ENCODE measurements around the gene KCNK1.

The KCNK1 gene

DNA sequence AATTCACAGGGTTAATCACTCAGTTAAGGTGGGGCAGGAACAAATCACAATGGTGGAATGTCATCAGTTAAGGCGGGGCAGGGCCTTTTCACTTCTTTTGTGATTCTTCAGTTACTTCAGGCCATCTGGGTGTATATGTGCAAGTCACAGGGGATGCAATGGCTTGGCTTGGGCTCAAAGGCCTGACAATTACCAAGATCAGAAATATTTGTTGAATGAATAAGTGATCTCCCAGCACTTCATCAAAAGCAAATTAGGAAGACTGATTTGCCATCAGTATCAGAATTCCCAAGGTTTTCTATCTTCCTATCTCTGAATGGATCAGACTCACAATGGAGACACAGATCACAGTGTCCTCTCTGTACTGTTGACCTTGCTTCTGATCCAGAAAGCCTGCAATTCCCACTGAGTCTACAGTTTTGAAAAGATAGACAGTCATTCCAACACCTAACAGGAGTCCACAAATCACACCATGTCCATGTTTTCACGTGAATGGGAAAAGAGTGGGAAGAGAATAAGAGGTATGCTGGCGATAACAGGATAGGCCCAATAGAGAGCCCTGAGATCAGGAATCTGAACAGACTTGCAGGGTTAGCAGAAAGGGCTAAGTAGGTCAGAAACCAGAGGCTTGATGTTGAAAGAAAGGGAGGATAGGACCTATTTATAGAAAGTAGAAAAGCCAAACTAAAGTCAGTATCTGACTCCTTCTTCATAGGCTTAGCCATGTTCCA lies 75.3 kb downstream of the KCNK1 start:
- TF ChIP-seq, protein P1, sequence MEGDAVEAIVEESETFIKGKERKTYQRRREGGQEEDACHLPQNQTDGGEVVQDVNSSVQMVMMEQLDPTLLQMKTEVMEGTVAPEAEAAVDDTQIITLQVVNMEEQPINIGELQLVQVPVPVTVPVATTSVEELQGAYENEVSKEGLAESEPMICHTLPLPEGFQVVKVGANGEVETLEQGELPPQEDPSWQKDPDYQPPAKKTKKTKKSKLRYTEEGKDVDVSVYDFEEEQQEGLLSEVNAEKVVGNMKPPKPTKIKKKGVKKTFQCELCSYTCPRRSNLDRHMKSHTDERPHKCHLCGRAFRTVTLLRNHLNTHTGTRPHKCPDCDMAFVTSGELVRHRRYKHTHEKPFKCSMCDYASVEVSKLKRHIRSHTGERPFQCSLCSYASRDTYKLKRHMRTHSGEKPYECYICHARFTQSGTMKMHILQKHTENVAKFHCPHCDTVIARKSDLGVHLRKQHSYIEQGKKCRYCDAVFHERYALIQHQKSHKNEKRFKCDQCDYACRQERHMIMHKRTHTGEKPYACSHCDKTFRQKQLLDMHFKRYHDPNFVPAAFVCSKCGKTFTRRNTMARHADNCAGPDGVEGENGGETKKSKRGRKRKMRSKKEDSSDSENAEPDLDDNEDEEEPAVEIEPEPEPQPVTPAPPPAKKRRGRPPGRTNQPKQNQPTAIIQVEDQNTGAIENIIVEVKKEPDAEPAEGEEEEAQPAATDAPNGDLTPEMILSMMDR (IDR thresholded peaks at IDR 0.05; ENCODE audit: low read depth, low read length), result no peak
- no peak overlapping the region for H3K4me3 ChIP-seq (ENCODE audit: low read depth, low read length)

DNA sequence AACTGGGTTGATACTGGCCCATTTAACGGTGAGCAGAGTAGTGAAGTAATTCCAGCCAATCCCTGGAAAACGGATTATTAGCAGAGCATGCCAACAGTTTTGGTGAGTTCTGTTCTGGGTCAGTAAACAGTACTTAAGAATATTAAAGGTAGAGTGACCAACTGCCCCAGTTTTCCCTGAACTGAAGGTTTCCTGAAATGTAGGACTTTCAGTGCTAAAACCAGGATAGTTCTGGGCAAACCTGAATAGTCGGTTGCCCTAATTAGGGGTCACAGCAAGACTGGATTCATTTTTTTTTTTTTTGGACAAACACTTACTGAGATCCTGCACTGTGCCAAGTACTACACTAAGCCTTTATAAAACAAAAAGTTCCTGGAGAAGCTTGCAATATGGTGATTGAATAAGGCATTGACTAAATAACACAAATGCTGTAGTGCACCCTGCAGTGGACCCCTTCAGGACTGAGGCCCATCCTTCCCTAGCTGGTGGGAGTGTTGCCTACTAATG lies 75.9 kb downstream of the KCNK1 start:
- TF ChIP-seq, protein P1 (IDR thresholded peaks at IDR 0.05; ENCODE audit: low read depth, low read length), result no peak

DNA sequence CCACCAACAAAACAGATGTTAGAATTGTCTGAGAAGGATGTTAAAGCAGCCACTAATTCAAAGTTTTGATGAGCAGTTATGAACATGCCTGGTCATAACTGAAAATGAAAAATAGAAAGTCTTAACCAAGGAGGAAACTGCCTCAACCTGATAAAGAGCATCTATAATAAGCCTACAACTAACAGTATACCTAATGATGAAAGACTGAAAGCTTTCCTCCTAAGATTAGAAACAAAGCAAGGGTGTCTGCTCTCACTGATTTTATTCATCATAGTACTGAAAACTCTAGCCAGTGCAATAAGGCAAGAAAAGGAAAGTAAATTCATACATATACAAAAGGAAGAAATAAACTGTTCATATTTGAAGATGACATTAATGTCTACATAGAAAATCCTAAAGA lies 82.0 kb downstream of the KCNK1 start:
- H3K4me3 ChIP-seq (ENCODE audit: low read depth, low read length), result no peak overlapping the region
- TF ChIP-seq, protein P1 (IDR thresholded peaks at IDR 0.05; ENCODE audit: low read depth, low read length), result no peak

More for the DNA sequence above, 75.9 kb downstream of the KCNK1 start:
- no peak overlapping the region for H3K4me3 ChIP-seq (ENCODE audit: low read depth, low read length)

DNA sequence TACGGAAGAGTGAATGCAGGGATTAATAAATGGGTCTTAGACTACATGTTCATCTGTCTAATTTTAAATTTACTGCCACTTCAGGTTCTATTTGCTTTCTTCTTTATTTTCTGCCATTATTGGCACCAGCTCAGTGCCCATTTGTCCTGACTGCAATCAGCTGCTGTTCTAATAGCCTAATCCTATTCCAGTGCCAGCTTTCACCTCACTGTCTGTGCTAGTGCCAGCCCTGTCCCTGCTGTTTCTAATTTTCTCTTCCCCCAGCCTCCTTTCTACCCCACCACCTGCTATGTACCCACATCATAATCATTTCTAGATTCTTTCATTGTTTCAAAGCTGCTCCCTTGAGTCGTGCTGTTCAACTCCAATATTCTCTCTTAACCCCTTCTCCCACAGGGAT lies 86.4 kb downstream of the KCNK1 start:
- TF ChIP-seq, protein P1 (IDR thresholded peaks at IDR 0.05; ENCODE audit: low read depth, low read length), result no peak
- H3K4me3 ChIP-seq (ENCODE audit: low read depth, low read length), result no peak overlapping the region

DNA sequence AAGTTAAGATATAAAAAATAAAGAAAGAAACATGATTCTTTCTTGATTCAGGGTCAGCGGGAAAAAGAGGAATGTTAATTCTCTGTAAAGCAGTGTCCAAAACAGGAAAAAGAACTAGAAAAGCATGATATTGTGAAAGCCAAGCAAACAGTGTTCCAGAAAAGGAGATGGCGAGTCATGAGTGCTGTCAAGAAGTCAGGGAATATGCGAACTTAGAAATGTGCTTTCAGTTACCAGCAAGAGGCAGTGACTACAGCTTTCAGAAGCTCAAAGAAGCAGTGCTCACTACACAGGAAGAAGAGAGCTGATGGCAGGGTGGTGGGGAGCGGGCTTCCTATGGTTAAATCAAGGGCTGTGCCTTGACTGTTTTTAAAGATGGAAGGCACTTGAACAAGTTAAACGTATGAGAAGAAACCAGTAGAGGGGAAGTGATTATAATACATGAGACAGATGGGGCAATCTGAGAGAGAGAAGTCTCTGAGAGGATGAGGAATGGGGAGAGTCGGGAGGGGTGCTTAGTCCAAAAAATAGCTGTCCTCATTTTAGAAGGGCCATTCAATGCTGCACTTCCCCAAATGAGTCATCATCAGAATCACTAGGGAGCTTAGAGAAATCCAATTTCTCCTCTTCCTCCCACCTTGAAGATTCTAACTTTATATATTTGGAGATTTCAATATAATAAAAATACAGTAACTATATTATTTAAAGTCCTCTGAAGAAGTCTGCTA lies 90.4 kb downstream of the KCNK1 start:
- TF ChIP-seq, protein P1 (IDR thresholded peaks at IDR 0.05; ENCODE audit: low read depth, low read length), result no peak
- no peak overlapping the region for H3K4me3 ChIP-seq (ENCODE audit: low read depth, low read length)

DNA sequence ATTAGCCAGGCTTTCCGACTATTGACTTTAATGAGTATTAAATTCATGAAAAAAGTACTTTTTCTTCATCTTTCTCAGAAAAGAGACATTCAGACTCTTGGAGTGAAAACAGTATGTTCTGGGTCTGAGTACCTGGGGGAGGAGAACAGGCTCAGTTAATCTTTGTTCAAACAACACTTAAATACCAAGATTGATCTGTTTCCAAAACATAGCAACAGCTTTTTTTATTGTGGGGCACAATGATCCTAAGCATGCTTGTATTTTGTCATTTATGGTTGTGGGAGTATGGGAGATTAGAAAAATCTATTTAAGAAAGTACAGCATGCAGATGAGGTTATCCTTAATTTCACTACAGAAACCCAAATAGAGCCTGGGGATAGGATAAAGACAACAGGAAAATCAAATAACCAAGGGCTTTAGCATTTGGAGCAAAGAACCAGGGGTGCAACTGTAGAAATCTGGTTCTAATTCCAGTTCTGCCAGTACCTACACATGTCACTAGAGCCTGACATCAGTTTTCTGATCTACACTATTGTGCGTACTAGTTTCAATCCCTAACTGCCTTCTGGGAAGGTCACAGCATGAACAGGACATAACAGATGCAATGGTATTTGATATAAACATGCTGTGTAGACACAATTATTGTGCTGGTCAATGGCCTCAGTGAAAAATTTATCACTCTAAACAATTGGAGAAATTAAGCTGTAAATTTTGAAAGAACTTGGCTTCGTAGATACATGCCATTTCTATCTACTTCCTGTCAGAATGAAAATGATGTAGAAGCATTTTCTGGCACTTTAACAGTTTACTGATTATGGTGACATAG lies 91.2 kb downstream of the KCNK1 start:
- TF ChIP-seq, protein P1 (IDR thresholded peaks at IDR 0.05; ENCODE audit: low read depth, low read length), result no peak
- H3K4me3 ChIP-seq (ENCODE audit: low read depth, low read length), result no peak overlapping the region
